GM12878 (cell line): Measurements from ENCODE around the gene ACCS. TPM values are rescaled to one million over a fixed set of nuclear protein-coding genes. Genes with fewer than 3 reads are reported as not detected.

ENCODE experiments used
- ATAC-seq: fragments of 200-7000 bp; cut with Tn5 transposase; 3 replicates; pipeline ENCODE4 v1.9.1; 2020; ENCODE audit warnings: mild to moderate bottlenecking, moderate library complexity
- BruUV-seq: library from RNA; stranded (reverse); fragments of 400-500 nt; replicated peaks from 2 replicates; lab custom pipeline; 2021; lab: Mats Ljungman, UMichigan
- CTCF ChIA-PET: fragments of 300-600 bp; sonication (Branson Sonifier 250); formaldehyde crosslinking; extraction: SDS; loops from one replicate; lab custom pipeline; 2021; ENCODE audit warnings: inconsistent platforms; lab: Yijun Ruan, JAX
- POLR2A ChIA-PET: fragments of 350-600 bp; formaldehyde crosslinking; extraction: SDS; loops from one replicate; lab custom pipeline; 2021; ENCODE audit warnings: inconsistent platforms; lab: Charles Lee
- RAD21 ChIA-PET: fragments of 300-600 bp; sonication (Branson Sonifier 250); formaldehyde crosslinking; loops from one replicate; lab custom pipeline; 2023; ENCODE audit warnings: antibody characterized with exemption; ENCODE audit not compliant: unreplicated experiment; lab: Charles Lee
- SMC1A ChIA-PET: fragments of 300-600 bp; sonication (Branson Sonifier 250); formaldehyde crosslinking; loops from one replicate; lab custom pipeline; 2023; ENCODE audit not compliant: unreplicated experiment, uncharacterized antibody; lab: Charles Lee
- DNase-seq: peaks from one replicate; pipeline ENCODE4 v3.0.0-alpha.2; 2011; ENCODE audit warnings: low read depth, low spot score
- FAIRE-seq: peaks from 3 replicates; lab custom pipeline; 2011; peaks lifted over from hg19 to GRCh38; lab: Jason Lieb, UNC
- H2AFZ ChIP-seq: 2 replicates; pipeline ENCODE4 v1.6.0; 2011; ENCODE audit warnings: low read depth, low read length, control low read depth; ENCODE audit not compliant: control insufficient read depth
- H3K27ac ChIP-seq: 2 replicates; pipeline ENCODE4 v1.5.1; 2011; ENCODE audit warnings: control low read depth; ENCODE audit not compliant: control insufficient read depth, insufficient read depth
- H3K27me3 ChIP-seq, 2 experiments: replicated peaks in 1 of 2; 2 replicates each; pipeline versions ENCODE4 v1.6.0 to v1.6.1; 2011; ENCODE audit warnings: low read length in 1 of 2; ENCODE audit not compliant: control insufficient read depth in 2 of 2, insufficient read depth in 2 of 2
- H3K36me3 ChIP-seq, 2 experiments: 2 replicates each; pipeline ENCODE4 v1.5.1; 2011; ENCODE audit warnings: low read length in 1 of 2; ENCODE audit not compliant: control insufficient read depth in 2 of 2, insufficient read depth in 2 of 2
- H3K4me1 ChIP-seq: 2 replicates; pipeline ENCODE4 v1.6.1; 2011; ENCODE audit warnings: mild to moderate bottlenecking, low read length, moderate library complexity, mixed read lengths; ENCODE audit not compliant: control insufficient read depth, insufficient read depth
- H3K4me2 ChIP-seq: 2 replicates; pipeline ENCODE4 v1.6.0; 2011; ENCODE audit warnings: control low read depth; ENCODE audit not compliant: control insufficient read depth, insufficient read depth
- H3K4me3 ChIP-seq: fragments of 200-600 bp; sonication (generic); 2 replicates; pipeline ENCODE4 v1.5.1; 2016
- H3K79me2 ChIP-seq: 2 replicates; pipeline ENCODE4 v1.6.0; 2011; ENCODE audit warnings: low read length; ENCODE audit not compliant: control insufficient read depth, insufficient read depth
- H3K9ac ChIP-seq: 2 replicates; pipeline ENCODE4 v1.8.0; 2011; ENCODE audit warnings: low read length, control low read depth, mixed read lengths; ENCODE audit not compliant: control insufficient read depth, insufficient read depth
- H3K9me3 ChIP-seq: replicated peaks from 3 replicates; pipeline ENCODE4 v1.5.1; 2011; ENCODE audit warnings: mild to moderate bottlenecking, low read length; ENCODE audit not compliant: control insufficient read depth, insufficient read depth
- H4K20me1 ChIP-seq: 2 replicates; pipeline ENCODE4 v1.6.0; 2011; ENCODE audit not compliant: control insufficient read depth, insufficient read depth
- ASH2L ChIP-seq: fragments of 300-600, 200-600 bp; sonication (generic); IDR thresholded peaks from 2 replicates; pipeline ENCODE4 v1.6.1; 2017; ENCODE audit warnings: low read depth, mild to moderate bottlenecking, borderline replicate concordance
- BACH1 ChIP-seq: fragments of 450-650 bp; IDR thresholded peaks from 2 replicates; pipeline ENCODE4 v1.6.1; 2017; ENCODE audit warnings: mild to moderate bottlenecking, borderline replicate concordance
- CREM ChIP-seq: IDR thresholded peaks from 2 replicates; pipeline ENCODE4 v1.6.1; 2014; ENCODE audit warnings: antibody characterized with exemption, low read depth
- EED ChIP-seq: sonication (generic); IDR thresholded peaks from 2 replicates; pipeline ENCODE4 v1.6.1; 2016; ENCODE audit warnings: antibody characterized with exemption, low read depth
- EGR1 ChIP-seq, 2 experiments: IDR thresholded peaks; 1 replicate in 1 of 2; 2 replicates in 1 of 2; pipeline ENCODE4 v1.6.1; 2011 to 2012; ENCODE audit warnings: low read depth in 2 of 2, low read length in 2 of 2, borderline replicate concordance in 1 of 2, mild to moderate bottlenecking in 1 of 2, moderate library complexity in 1 of 2
- KLF5 ChIP-seq: fragments of 450-650 bp; IDR thresholded peaks from 2 replicates; pipeline ENCODE4 v1.6.1; 2014; ENCODE audit warnings: mild to moderate bottlenecking; ENCODE audit not compliant: partially characterized antibody
- MYB ChIP-seq: fragments of 150-350 bp; IDR thresholded peaks from 2 replicates; pipeline ENCODE4 v1.6.1; 2014; ENCODE audit warnings: mild to moderate bottlenecking, low read depth, low read length, borderline replicate concordance
- NR2F1 ChIP-seq: fragments of 450-650 bp; conservative IDR thresholded peaks from 2 replicates; pipeline ENCODE4 v1.6.1; 2017; ENCODE audit warnings: mild to moderate bottlenecking
- SIN3A ChIP-seq: IDR thresholded peaks from 2 replicates; pipeline ENCODE4 v1.6.1; 2012; ENCODE audit warnings: low read depth, low read length, improper control_type of control experiment
- SMAD5 ChIP-seq: IDR thresholded peaks from 2 replicates; pipeline ENCODE4 v1.6.1; 2016; ENCODE audit warnings: antibody characterized with exemption, low read depth
- TCF3 ChIP-seq: IDR thresholded peaks from 2 replicates; pipeline ENCODE4 v1.6.1; 2012; ENCODE audit warnings: low read depth, mild to moderate bottlenecking, low read length, borderline replicate concordance; ENCODE audit not compliant: insufficient read depth
- WRNIP1 ChIP-seq: IDR thresholded peaks from 2 replicates; pipeline ENCODE4 v1.6.1; 2011; ENCODE audit warnings: low read depth, low read length, improper control_type of control experiment, borderline replicate concordance
- YBX1 ChIP-seq: fragments of 450-650 bp; IDR thresholded peaks from 2 replicates; pipeline ENCODE4 v1.6.1; 2016; ENCODE audit warnings: antibody characterized with exemption
- ZNF217 ChIP-seq: fragments of 450-650 bp; IDR thresholded peaks from 2 replicates; pipeline ENCODE4 v1.6.1; 2017; ENCODE audit warnings: antibody characterized with exemption, mild to moderate bottlenecking
- ZNF24 ChIP-seq: fragments of 450-650 bp; IDR thresholded peaks from 2 replicates; pipeline ENCODE4 v1.6.1; 2017; ENCODE audit warnings: antibody characterized with exemption, mild to moderate bottlenecking
- ZNF622 ChIP-seq: fragments of 450-650 bp; IDR thresholded peaks from 2 replicates; pipeline ENCODE4 v1.6.1; 2017; ENCODE audit warnings: mild to moderate bottlenecking, inconsistent platforms
- WGBS: methylation state at CpG from one replicate; pipeline ENCODE4 v1.1.6; 2016; ENCODE audit warnings: low lambda C conversion rate; ENCODE audit not compliant: insufficient replicate concordance, insufficient coverage; ENCODE audit errors: missing lambda C conversion rate; 5-methylcytosine and 5-hydroxymethylcytosine counted together
- in situ Hi-C: fragments of 300-500 bp; cut with MboI; formaldehyde crosslinking; loops from 9 replicates; pipeline ENCODE4 v1.14.3; 2018; ENCODE audit warnings: mixed read lengths
- intact Hi-C: fragments of 100-400 bp; cut with micrococcal nuclease; formaldehyde crosslinking; loops from one replicate; pipeline ENCODE4 v1.14.2; 2022; ENCODE audit not compliant: unreplicated experiment
- polyA plus RNA-seq, 11 experiments: library from polyadenylated mRNA; depleted of rRNA in 4 of 11; unstranded in 6 of 11; stranded (reverse) in 5 of 11; fragments of >200 nt; fragmentation: Nextera tagmentation in 4 of 11; fragmentation: Illumina TruSeq in 1 of 11; extraction: Ambion mirVana in 4 of 11; extraction: Trizol in 1 of 11; gene quantifications; 1 replicate in 1 of 11; 2 replicates in 10 of 11; pipeline versions ENCODE4 v1.2.1 to v1.2.3, GENCODE V29; 2011 to 2016; ENCODE audit warnings: inconsistent platforms in 2 of 11, missing spikeins in 2 of 11, low read depth in 1 of 11
- total RNA-seq, 4 experiments: library from RNA; depleted of rRNA in 3 of 4; stranded (reverse); fragments of >200 nt in 3 of 4; fragmentation: Illumina TruSeq in 1 of 4; extraction: Trizol in 1 of 4; gene quantifications; 2 replicates each; pipeline versions ENCODE4 v1.2.1 to v1.2.3, GENCODE V29; 2013 to 2021
- TF ChIP-seq, protein P1 (sequence below): fragments of 450-650 bp; IDR thresholded peaks from 2 replicates; pipeline ENCODE4 v1.6.1; 2017; ENCODE audit warnings: mild to moderate bottlenecking, moderate library complexity
- TF ChIP-seq, protein P2 (sequence below): IDR thresholded peaks from 2 replicates; pipeline ENCODE4 v1.6.1; 2011; ENCODE audit warnings: low read depth, mild to moderate bottlenecking, low read length, moderate library complexity, borderline replicate concordance; ENCODE audit errors: extremely low read depth
- TF ChIP-seq, protein P3 (sequence below): fragments of 450-650 bp; IDR thresholded peaks from 2 replicates; pipeline ENCODE4 v1.6.1; 2016; ENCODE audit warnings: mild to moderate bottlenecking

The ACCS gene
- total and polyA plus RNA-seq, 10 of the 15 experiments (the other 5 are each of a cell fraction or from before 2014, with no cell fraction given), result 4.8 to 35.9 (median 17.0) TPM

DNA sequence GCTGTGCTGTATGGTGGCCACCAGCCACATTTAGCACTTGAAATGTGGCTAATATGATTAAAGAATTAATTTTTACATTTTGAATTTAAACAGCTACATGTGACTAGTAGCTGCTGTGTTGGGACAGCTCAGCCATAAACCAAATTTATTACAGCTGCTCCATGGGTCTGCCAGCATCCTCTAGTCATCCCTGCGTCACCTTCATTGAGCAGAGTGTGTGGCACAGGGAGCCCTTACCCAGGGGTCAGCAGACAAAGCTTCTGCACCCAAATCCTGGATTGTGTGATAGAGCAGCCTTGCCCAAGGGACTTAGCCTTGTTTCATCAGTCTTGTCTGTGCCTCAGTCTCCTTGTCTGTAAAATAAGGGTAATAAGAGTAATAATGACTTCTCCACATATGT is 37.7 kb upstream of the ACCS start:
- H3K4me2 ChIP-seq, result no peak overlapping the region
- H3K36me3 ChIP-seq, result no peaks in the 10 kb centered on the region
- no peak overlapping the region for H3K9ac ChIP-seq
- FAIRE-seq (no peak), ATAC-seq (no peak), DNase-seq (no peak)
- BruUV-seq, result no TSS peak
- no peaks in the 10 kb centered on the region for H3K79me2 ChIP-seq
- SMC1A ChIA-PET, result no interaction called here
- no peak overlapping the region for H3K4me3 ChIP-seq
- in situ Hi-C loops, result no loop called here
- H3K9me3 ChIP-seq, result peaks cover 2% of the 10 kb centered on the region; the same call in 2 of the 3 replicates
- peaks cover 0 to 3% of the 10 kb centered on the region in 2 experiments; a peak in 1 of 4 replicates for H3K27me3 ChIP-seq
- POLR2A ChIA-PET, result no interaction called here
- 88% methylated on average over 1 of the region's 1 CpG for WGBS
- CTCF ChIA-PET, result no interaction called here
- no peak overlapping the region for H2AFZ ChIP-seq
- TF ChIP-seq, protein P1, sequence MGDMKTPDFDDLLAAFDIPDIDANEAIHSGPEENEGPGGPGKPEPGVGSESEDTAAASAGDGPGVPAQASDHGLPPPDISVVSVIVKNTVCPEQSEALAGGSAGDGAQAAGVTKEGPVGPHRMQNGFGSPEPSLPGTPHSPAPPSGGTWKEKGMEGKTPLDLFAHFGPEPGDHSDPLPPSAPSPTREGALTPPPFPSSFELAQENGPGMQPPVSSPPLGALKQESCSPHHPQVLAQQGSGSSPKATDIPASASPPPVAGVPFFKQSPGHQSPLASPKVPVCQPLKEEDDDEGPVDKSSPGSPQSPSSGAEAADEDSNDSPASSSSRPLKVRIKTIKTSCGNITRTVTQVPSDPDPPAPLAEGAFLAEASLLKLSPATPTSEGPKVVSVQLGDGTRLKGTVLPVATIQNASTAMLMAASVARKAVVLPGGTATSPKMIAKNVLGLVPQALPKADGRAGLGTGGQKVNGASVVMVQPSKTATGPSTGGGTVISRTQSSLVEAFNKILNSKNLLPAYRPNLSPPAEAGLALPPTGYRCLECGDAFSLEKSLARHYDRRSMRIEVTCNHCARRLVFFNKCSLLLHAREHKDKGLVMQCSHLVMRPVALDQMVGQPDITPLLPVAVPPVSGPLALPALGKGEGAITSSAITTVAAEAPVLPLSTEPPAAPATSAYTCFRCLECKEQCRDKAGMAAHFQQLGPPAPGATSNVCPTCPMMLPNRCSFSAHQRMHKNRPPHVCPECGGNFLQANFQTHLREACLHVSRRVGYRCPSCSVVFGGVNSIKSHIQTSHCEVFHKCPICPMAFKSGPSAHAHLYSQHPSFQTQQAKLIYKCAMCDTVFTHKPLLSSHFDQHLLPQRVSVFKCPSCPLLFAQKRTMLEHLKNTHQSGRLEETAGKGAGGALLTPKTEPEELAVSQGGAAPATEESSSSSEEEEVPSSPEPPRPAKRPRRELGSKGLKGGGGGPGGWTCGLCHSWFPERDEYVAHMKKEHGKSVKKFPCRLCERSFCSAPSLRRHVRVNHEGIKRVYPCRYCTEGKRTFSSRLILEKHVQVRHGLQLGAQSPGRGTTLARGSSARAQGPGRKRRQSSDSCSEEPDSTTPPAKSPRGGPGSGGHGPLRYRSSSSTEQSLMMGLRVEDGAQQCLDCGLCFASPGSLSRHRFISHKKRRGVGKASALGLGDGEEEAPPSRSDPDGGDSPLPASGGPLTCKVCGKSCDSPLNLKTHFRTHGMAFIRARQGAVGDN, result no peak
- TF ChIP-seq, protein P2, sequence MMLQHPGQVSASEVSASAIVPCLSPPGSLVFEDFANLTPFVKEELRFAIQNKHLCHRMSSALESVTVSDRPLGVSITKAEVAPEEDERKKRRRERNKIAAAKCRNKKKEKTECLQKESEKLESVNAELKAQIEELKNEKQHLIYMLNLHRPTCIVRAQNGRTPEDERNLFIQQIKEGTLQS, result no peak
- TF ChIP-seq ASH2L (no peak), ZNF622 (no peak), SMAD5 (no peak), SIN3A (no peak), ZNF24 (no peak), EGR1 (IDR thresholded peaks at IDR 0.05; ENCODE audit: borderline replicate concordance in 1 of 2, low read depth in 2 of 2, low read length in 2 of 2) (no peak), ZNF217 (no peak), YBX1 (no peak), TCF3 (no peak), BACH1 (no peak), MYB (no peak), EED (no peak), KLF5 (no peak), NR2F1 (no peak), CREM (no peak), WRNIP1 (no peak)
- TF ChIP-seq, protein P3, sequence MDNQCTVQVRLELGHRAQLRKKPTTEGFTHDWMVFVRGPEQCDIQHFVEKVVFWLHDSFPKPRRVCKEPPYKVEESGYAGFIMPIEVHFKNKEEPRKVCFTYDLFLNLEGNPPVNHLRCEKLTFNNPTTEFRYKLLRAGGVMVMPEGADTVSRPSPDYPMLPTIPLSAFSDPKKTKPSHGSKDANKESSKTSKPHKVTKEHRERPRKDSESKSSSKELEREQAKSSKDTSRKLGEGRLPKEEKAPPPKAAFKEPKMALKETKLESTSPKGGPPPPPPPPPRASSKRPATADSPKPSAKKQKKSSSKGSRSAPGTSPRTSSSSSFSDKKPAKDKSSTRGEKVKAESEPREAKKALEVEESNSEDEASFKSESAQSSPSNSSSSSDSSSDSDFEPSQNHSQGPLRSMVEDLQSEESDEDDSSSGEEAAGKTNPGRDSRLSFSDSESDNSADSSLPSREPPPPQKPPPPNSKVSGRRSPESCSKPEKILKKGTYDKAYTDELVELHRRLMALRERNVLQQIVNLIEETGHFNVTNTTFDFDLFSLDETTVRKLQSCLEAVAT, result no peak
- H3K4me1 ChIP-seq, result no peaks in the 10 kb centered on the region
- intact Hi-C loops, result no loop called here
- H3K27ac ChIP-seq, result no peak overlapping the region
- no peaks in the 10 kb centered on the region for H4K20me1 ChIP-seq
- RAD21 ChIA-PET, result no interaction called here
